GM23248 (cell line): Measurements from ENCODE around the gene SARDH.

Experiments
- EZH2 ChIP-seq: fragments of 200-600 bp; sonication (generic); IDR thresholded peaks from 2 replicates; pipeline ENCODE4 v1.6.1; 2018; ENCODE audit warnings: antibody characterized with exemption, mild to moderate bottlenecking; ENCODE audit not compliant: insufficient read depth, poor library complexity, severe bottlenecking
- EZH2phosphoT487 ChIP-seq: fragments of 200-600 bp; sonication (generic); IDR thresholded peaks from 2 replicates; pipeline ENCODE4 v1.6.1; 2018; ENCODE audit warnings: antibody characterized with exemption, moderate library complexity, mild to moderate bottlenecking, low read depth; ENCODE audit not compliant: insufficient read depth

DNA sequence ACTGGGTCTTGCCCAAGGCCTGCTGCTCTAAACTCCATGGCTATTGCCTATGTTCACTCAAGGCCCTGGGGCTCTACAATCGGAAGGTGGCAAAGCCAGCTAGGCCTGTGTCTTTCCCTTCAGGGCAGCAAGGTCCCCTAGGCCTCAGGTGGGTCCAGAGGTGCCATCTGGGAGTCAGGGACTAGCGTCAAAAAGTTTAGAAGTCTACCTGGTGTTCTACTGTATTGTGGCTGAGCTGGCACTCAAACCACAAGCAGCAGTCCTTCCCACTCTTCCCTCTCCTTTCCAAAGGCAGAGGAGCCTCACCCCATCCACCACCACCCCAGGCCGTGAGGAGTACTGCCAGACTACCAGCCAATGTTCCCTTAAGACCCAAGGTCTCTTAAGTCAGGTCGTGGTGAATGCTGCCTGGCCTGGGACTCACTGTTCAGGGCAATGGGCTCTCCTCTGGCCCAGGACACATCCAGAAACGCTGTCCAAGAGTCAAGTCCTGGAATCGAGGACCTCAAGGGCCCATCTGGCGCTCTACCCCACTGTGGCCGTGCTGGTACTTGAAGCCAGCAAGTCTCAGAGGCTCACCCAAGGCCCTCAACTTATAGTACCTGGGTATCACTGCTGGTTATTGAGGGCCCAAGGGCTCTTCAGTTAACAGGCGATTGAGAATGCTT is 13.0 kb upstream of the SARDH start:
- no peak for TF ChIP-seq EZH2
- TF ChIP-seq EZH2phosphoT487: no peak
